ENCODE measurements around the gene TIMM13.
A peak's percentile ranks its signal among the peaks of the same experiment; 100 is the strongest.
"Not testable (repeated sequence)": the region's sequence is repeated elsewhere in the genome, so short reads cannot be mapped to it uniquely, and the experiment has no call there.

TIMM13 gene

GRCh38 chr19:2413159-2413558 is 14.2 kb downstream of the TIMM13 start:
- no peak for DNase-seq

GRCh38 chr19:2412449-2412848 is 14.9 kb downstream of the TIMM13 start:
- DNase-seq, result no peak

- DNase-seq, result no peak
Observed at GRCh38 chr19:2411709-2412108, 15.7 kb downstream of the TIMM13 start.

GRCh38 chr19:2410023-2410422 is 17.4 kb downstream of the TIMM13 start:
- no peak for DNase-seq

GRCh38 chr19:2409352-2409912 is 18.0 kb downstream of the TIMM13 start:
- DNase-seq, result no peak

- DNase-seq, result no peak
Observed at GRCh38 chr19:2408247-2408646, 19.1 kb downstream of the TIMM13 start.

- DNase-seq, result no peak
Observed at GRCh38 chr19:2399582-2399981, 27.8 kb downstream of the TIMM13 start.

- DNase-seq, result no peak
Observed at GRCh38 chr19:2398735-2399305, 28.6 kb downstream of the TIMM13 start.

GRCh38 chr19:2397173-2397572 is 30.2 kb downstream of the TIMM13 start:
- not testable (repeated sequence) for DNase-seq

GRCh38 chr19:2395293-2395829 is 32.0 kb downstream of the TIMM13 start:
- DNase-seq, result not testable (repeated sequence)

- no peak for DNase-seq
Observed at GRCh38 chr19:2394442-2395292, 32.7 kb downstream of the TIMM13 start.

- no peak for DNase-seq
Observed at GRCh38 chr19:2394054-2394441, 33.3 kb downstream of the TIMM13 start.

- not testable (repeated sequence) for DNase-seq
Observed at GRCh38 chr19:2392899-2393298, 34.5 kb downstream of the TIMM13 start.

GRCh38 chr19:2392366-2392765 is 35.0 kb downstream of the TIMM13 start:
- DNase-seq, result no peak

- DNase-seq, result peak; percentile 43 to 68
Observed at GRCh38 chr19:2391118-2391725, 36.2 kb downstream of the TIMM13 start.

GRCh38 chr19:2389594-2389993 is 37.8 kb downstream of the TIMM13 start:
- DNase-seq, result no peak

GRCh38 chr19:2387367-2388288 is 39.8 kb downstream of the TIMM13 start:
- DNase-seq, result no peak

- peak; percentile 31 to 67 for DNase-seq
Observed at GRCh38 chr19:2385053-2385721, 42.2 kb downstream of the TIMM13 start.

- DNase-seq, result no peak
Observed at GRCh38 chr19:2382530-2383222, 44.7 kb downstream of the TIMM13 start.

- no peak for DNase-seq
Observed at GRCh38 chr19:2381148-2381820, 46.1 kb downstream of the TIMM13 start.
